GM21447 (cell line): ENCODE measurements around the gene TNIK.

Experiments used
- ATAC-seq: cut with Tn5 transposase; IDR thresholded peaks from one replicate; pipeline ENCODE4 v1.9.1; 2021; ENCODE audit not compliant: unreplicated experiment

Gene TNIK

DNA sequence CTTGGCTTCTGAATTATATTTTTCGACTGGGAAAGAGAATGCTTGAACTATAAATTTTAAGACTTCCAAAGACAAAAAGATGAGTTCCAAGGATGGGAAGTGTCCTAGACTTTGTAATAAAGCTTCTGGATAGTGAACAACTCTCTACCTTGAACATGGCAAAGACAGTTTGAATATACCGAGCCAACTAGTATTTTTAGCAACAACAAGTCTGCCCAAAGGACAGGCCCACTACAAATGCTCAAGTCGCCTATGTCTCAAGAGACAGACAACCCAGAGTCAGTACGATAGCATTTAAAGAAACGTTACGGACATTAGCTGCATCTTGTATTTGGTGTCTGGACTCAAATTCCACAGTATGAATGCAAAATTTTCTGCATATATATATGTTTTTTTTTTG, 258.4 kb downstream of the TNIK start:
- ATAC-seq, result no peak

DNA sequence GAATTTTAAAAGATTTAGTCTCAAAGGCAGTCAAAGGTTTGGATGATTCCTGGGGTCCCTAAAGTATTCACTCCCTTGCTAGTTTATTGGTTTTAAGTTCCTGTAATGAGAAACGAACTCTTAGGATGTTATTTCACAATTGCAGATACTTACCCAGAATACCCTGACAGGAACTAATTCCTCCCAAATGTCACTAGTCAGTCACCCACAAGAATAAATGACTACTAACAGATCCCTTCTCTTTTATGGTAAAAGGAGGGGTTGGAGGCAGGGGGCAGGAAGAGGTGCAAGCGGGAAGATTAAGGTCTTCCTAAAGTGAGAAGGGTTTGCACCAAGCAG, 259.5 kb downstream of the TNIK start:
- no peak for ATAC-seq

DNA sequence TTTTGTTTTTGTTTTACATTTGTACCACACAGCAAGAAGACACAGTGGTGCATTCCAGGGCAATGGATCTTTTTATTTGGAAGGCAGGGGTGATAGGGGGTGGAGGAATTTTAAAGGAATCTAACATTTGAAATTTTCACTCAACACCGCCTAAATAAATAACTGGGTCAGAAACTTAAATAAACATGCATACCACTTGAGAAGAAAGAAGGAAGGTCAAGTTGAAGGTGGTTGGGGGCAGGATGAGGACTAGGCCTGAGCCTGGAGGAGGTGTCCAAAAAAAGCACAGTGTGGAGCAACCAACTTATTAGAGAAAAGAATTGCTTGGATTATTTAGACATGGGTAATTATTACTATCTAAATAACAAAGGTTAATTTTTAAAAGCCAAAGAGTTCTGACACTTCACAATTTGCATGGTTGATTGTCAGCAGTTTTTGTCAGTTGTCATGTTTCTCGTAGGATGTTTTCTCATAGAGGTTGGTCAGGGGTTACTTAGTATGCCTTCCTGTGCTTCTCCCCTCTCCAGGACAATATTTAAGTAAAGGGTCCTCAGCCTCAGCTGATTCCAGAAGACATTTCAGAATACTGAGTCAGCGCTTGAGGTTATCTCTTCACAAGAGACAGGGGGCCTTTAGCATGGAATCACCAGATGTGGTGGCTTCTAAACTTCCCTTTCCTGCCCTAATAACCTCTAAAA, 260.0 kb downstream of the TNIK start:
- no peak for ATAC-seq

- no peak for ATAC-seq
Observed at GRCh38 chr3:171199473-171199829, 260.8 kb downstream of the TNIK start.

GRCh38 chr3:171198781-171199472, 261.3 kb downstream of the TNIK start:
- no peak for ATAC-seq

DNA sequence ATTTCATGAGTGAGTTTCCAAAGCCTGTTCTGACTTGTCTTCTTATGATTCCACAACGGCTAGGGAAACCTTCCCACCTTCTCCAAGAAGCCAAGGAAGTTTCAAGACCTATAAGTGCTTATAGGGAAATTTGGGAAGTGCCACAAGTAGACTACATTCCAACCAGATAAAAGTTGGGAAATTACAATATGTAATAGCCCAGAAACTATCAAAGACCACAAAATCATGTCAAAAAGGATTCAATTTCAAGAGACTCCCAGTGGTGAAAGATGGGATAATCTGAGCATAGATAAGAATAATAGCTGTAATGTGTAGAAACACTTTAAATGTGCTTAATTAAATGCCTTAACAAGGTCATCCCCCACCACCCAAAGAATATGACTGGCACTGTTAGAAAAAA, 264.5 kb downstream of the TNIK start:
- no peak for ATAC-seq

DNA sequence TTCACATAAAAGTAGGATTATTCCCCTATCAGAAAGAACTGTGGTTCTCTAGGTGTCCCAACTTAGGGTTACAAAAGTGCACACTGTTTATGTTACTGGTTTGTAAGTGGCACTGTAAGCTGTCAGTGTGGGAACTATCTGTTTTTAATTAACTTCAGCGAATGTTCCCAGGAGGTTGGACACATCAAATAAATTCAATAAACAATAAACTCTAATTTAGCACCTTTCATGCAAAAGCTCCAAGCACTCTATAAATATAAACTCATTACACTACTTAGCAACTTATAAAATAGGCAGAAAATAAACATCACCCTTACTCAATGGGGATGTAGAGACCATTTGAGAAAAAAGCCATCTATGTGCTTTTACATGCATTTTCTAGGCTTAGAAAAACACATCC, 265.2 kb downstream of the TNIK start:
- no peak for ATAC-seq

- ATAC-seq, result no peak
Observed at GRCh38 chr3:171193693-171194092, 266.5 kb downstream of the TNIK start.

GRCh38 chr3:171192176-171192854, 267.9 kb downstream of the TNIK start:
- ATAC-seq, result no peak

- ATAC-seq, result no peak
Observed at GRCh38 chr3:171190668-171191067, 269.5 kb downstream of the TNIK start.

DNA sequence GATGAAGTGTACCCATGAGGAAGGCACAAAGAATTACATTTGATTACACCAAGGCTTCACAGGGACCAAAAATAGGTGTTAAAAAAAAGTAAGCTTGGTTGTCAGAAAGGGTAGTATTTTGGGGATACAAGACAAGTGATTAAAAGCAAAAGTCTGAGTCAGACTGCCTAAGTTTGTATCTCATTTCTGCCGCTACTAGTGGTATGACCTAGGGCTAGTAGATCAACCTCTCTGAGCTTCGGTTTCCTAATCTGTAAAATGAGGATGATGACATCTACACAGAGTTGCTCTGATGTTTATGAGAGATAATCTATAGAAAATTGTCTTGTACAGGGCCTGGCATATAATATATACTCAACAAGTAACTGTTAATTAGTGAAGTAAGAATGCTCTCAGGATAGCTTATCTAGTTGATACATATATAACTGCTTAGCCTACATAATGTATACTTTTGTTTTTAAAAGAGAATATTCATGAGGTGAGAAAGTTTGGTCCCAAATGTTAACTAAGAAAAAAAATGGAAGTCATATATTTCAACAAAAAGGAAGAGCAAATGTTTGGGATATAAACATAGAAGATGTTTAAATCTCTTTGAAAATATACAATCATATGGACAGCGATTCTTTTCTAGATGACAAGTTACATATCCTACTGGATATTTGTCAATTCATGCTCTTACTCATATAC, 270.7 kb downstream of the TNIK start:
- ATAC-seq, result peak; percentile 44

DNA sequence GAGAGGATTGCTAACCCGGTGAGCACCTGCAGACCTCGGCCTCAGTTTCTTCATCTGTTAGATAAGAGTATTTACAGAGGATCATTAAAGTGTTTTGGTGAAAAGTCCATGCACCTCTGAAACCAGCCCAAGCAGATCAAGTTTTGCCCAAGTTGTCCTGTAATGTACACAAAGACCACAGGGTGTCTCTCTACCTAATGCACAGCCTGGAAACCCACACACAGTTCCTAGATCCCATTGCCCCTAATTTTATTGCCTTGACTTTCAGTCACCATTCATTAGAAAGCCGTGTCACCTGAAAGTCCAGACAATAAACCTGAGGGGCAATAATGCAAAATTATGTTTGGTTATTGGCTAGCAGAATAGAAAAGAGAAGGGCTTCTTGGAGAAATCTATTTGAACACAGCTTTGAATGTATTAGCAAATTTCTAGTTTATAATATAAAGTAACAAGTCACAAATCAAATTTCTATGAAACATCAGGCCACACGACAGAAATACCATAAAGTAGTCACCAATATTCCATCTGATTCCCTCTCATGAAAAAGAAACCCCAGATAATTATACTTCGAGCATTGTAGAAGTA, 272.4 kb downstream of the TNIK start:
- ATAC-seq, result no peak

DNA sequence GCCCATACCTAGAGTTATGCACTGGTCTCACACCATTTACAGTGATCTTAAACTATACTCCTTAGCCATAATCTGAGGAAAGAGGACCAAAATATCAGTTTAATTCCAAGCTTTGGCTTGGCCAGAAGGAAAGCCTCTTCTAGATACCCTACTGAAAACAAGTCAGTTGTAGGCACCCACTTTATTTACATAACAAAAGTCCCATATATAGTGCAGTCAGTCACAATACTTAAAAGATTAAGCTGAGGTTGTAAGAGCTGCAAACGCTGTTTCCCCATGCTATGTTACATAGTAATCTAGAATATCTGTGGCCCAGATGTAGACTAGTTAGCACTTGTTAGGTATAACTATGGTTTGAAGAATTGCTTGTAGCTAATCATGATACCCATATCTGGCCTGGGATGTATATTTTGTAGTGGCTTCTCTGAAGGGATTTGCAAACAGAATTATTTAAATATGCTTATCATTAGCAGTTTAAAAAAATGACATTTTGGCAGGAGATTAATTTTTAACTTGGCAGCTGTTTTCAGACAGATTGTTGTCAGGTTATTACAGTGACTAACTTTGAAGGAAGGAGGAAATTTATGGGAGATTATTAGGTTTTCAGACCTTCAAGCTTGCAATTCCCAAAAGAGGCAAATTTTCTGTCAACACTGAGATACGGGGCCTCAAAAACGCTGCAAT, 273.2 kb downstream of the TNIK start:
- no peak for ATAC-seq

GRCh38 chr3:171186383-171186782, 273.8 kb downstream of the TNIK start:
- ATAC-seq, result no peak

- no peak for ATAC-seq
Observed at GRCh38 chr3:171185959-171186358, 274.2 kb downstream of the TNIK start.

DNA sequence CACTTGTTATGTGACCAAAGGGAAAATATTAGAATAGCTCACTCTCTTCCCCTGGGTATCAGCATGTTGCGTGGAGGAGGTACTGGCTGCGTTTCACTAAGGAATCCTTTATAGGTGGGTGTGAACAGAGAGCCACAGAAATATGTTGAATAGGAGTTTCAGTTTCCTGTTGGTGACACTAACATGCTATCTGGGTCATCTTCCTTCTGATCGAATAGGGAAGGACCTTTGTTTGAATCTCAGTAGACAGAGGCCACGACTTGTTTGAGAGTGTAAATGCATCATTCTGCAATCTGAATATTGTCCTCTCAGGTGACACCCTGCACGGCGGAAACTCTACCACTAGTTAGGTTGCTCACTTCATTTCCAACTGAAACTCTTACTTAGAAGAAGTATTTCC, 275.8 kb downstream of the TNIK start:
- ATAC-seq, result peak; percentile 88

DNA sequence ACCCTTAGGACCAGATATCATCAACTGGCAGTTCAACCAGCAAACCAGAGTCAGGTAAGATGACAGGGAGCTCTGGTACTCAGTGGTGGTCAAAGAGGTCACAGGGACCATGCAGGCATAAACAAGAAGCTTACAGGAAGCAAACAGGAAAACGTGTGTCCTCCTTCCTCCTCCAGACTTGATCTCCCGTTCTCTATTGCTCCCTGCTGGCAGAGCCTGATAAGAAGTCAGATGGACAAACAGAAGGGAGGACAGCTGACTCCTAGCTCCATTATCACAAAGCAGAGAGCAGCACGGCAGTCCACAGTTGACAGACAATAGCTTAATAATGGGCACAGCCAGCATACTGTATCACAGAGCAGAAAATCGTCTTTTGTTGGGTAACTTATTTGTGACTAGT, 277.2 kb downstream of the TNIK start:
- ATAC-seq, result no peak

GRCh38 chr3:171181907-171182690, 278.1 kb downstream of the TNIK start:
- no peak for ATAC-seq

- no peak for ATAC-seq
Observed at GRCh38 chr3:171178714-171179113, 281.5 kb downstream of the TNIK start.

DNA sequence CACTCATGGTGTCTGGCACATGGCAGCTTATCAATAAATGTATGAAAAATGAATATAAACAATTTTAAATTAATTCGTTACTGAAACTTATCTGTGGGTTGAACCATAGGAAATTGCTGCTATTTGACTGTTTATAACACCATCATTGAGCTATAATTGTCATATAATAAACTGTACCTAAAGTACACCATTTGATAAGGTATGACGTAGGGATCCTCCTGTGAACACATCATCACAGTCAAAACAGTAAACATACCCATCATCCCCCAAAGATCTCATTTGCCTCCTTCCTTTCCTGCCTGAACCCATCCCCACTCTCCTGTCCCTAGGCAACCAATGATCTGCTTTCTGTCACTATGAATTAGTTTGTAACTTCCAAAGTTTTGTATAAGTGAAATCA, 282.7 kb downstream of the TNIK start:
- ATAC-seq, result no peak
